Measurements from ENCODE around the gene GREB1.

The GREB1 gene

GRCh38 chr2:11633923-11634478, 100.2 kb downstream of the GREB1 start:
- no peaks in the 10 kb centered on the region for H3K27me3 ChIP-seq (ENCODE audit: control insufficient read depth, insufficient read depth, low read length)
- no peaks in the 10 kb centered on the region for H3K4me1 ChIP-seq (ENCODE audit: control insufficient read depth, insufficient read depth, low read length)
- no peak overlapping the region for H3K27ac ChIP-seq (ENCODE audit: low read depth, low read length)
- no peak overlapping the region for H3K9ac ChIP-seq (ENCODE audit: low read length)
- H3K36me3 ChIP-seq (ENCODE audit: control insufficient read depth, insufficient read depth, low read length), result peaks cover 74% of the 10 kb centered on the region
- no peaks in the 10 kb centered on the region for H3K9me3 ChIP-seq (ENCODE audit: control insufficient read depth, insufficient read depth, low read depth, low read length)
- H3K4me3 ChIP-seq (ENCODE audit: low read depth, low read length), result no peak overlapping the region

GRCh38 chr2:11634584-11634983, 100.7 kb downstream of the GREB1 start:
- Histone ChIP-seq H3K27ac (ENCODE audit: low read depth, low read length) (no peak overlapping the region), H3K36me3 (ENCODE audit: control insufficient read depth, insufficient read depth, low read length) (peaks cover 73% of the 10 kb centered on the region), H3K9ac (ENCODE audit: low read length) (no peak overlapping the region), H3K4me3 (ENCODE audit: low read depth, low read length) (no peak overlapping the region), H3K9me3 (ENCODE audit: control insufficient read depth, insufficient read depth, low read depth, low read length) (no peaks in the 10 kb centered on the region), H3K4me1 (ENCODE audit: control insufficient read depth, insufficient read depth, low read length) (no peaks in the 10 kb centered on the region), H3K27me3 (ENCODE audit: control insufficient read depth, insufficient read depth, low read length) (no peaks in the 10 kb centered on the region)

- Histone ChIP-seq H3K4me1 (ENCODE audit: control insufficient read depth, insufficient read depth, low read length) (no peaks in the 10 kb centered on the region), H3K36me3 (ENCODE audit: control insufficient read depth, insufficient read depth, low read length) (peaks cover 73% of the 10 kb centered on the region), H3K27me3 (ENCODE audit: control insufficient read depth, insufficient read depth, low read length) (no peaks in the 10 kb centered on the region), H3K9ac (ENCODE audit: low read length) (no peak overlapping the region), H3K4me3 (ENCODE audit: low read depth, low read length) (no peak overlapping the region), H3K9me3 (ENCODE audit: control insufficient read depth, insufficient read depth, low read depth, low read length) (no peaks in the 10 kb centered on the region), H3K27ac (ENCODE audit: low read depth, low read length) (no peak overlapping the region)
Observed at GRCh38 chr2:11635141-11635540, 101.3 kb downstream of the GREB1 start.

GRCh38 chr2:11636593-11637295, 102.9 kb downstream of the GREB1 start:
- no peak overlapping the region for H3K9ac ChIP-seq (ENCODE audit: low read length)
- no peaks in the 10 kb centered on the region for H3K9me3 ChIP-seq (ENCODE audit: control insufficient read depth, insufficient read depth, low read depth, low read length)
- H3K4me3 ChIP-seq (ENCODE audit: low read depth, low read length), result no peak overlapping the region
- H3K27ac ChIP-seq (ENCODE audit: low read depth, low read length), result no peak overlapping the region
- peaks cover 69% of the 10 kb centered on the region for H3K36me3 ChIP-seq (ENCODE audit: control insufficient read depth, insufficient read depth, low read length)
- H3K4me1 ChIP-seq (ENCODE audit: control insufficient read depth, insufficient read depth, low read length), result no peaks in the 10 kb centered on the region
- no peaks in the 10 kb centered on the region for H3K27me3 ChIP-seq (ENCODE audit: control insufficient read depth, insufficient read depth, low read length)

GRCh38 chr2:11637546-11637945, 103.7 kb downstream of the GREB1 start:
- no peak overlapping the region for H3K4me3 ChIP-seq (ENCODE audit: low read depth, low read length)

GRCh38 chr2:11639503-11639902, 105.7 kb downstream of the GREB1 start:
- H3K36me3 ChIP-seq (ENCODE audit: control insufficient read depth, insufficient read depth, low read length), result peaks cover 60% of the 10 kb centered on the region
- H3K4me1 ChIP-seq (ENCODE audit: control insufficient read depth, insufficient read depth, low read length), result no peaks in the 10 kb centered on the region
- H3K4me3 ChIP-seq (ENCODE audit: low read depth, low read length), result no peak overlapping the region
- H3K9me3 ChIP-seq (ENCODE audit: control insufficient read depth, insufficient read depth, low read depth, low read length), result no peaks in the 10 kb centered on the region
- no peaks in the 10 kb centered on the region for H3K27me3 ChIP-seq (ENCODE audit: control insufficient read depth, insufficient read depth, low read length)
- no peak overlapping the region for H3K9ac ChIP-seq (ENCODE audit: low read length)
- H3K27ac ChIP-seq (ENCODE audit: low read depth, low read length), result no peak overlapping the region

More at GRCh38 chr2:11637546-11637945, 103.7 kb downstream of the GREB1 start:
- Histone ChIP-seq H3K4me1 (ENCODE audit: control insufficient read depth, insufficient read depth, low read length) (no peaks in the 10 kb centered on the region), H3K9ac (ENCODE audit: low read length) (no peak overlapping the region), H3K36me3 (ENCODE audit: control insufficient read depth, insufficient read depth, low read length) (peaks cover 63% of the 10 kb centered on the region), H3K9me3 (ENCODE audit: control insufficient read depth, insufficient read depth, low read depth, low read length) (no peaks in the 10 kb centered on the region), H3K27ac (ENCODE audit: low read depth, low read length) (no peak overlapping the region), H3K27me3 (ENCODE audit: control insufficient read depth, insufficient read depth, low read length) (no peaks in the 10 kb centered on the region)

- H3K27ac ChIP-seq (ENCODE audit: low read depth, low read length), result no peak overlapping the region
- no peaks in the 10 kb centered on the region for H3K9me3 ChIP-seq (ENCODE audit: control insufficient read depth, insufficient read depth, low read depth, low read length)
- no peaks in the 10 kb centered on the region for H3K27me3 ChIP-seq (ENCODE audit: control insufficient read depth, insufficient read depth, low read length)
- H3K4me3 ChIP-seq (ENCODE audit: low read depth, low read length), result no peak overlapping the region
- no peaks in the 10 kb centered on the region for H3K4me1 ChIP-seq (ENCODE audit: control insufficient read depth, insufficient read depth, low read length)
- peaks cover 54% of the 10 kb centered on the region for H3K36me3 ChIP-seq (ENCODE audit: control insufficient read depth, insufficient read depth, low read length)
- H3K9ac ChIP-seq (ENCODE audit: low read length), result no peak overlapping the region
Observed at GRCh38 chr2:11640132-11640531, 106.3 kb downstream of the GREB1 start.

- H3K9ac ChIP-seq (ENCODE audit: low read length), result no peak overlapping the region
- no peak overlapping the region for H3K27ac ChIP-seq (ENCODE audit: low read depth, low read length)
- no peaks in the 10 kb centered on the region for H3K9me3 ChIP-seq (ENCODE audit: control insufficient read depth, insufficient read depth, low read depth, low read length)
- no peak overlapping the region for H3K4me3 ChIP-seq (ENCODE audit: low read depth, low read length)
- no peaks in the 10 kb centered on the region for H3K4me1 ChIP-seq (ENCODE audit: control insufficient read depth, insufficient read depth, low read length)
- H3K36me3 ChIP-seq (ENCODE audit: control insufficient read depth, insufficient read depth, low read length), result peaks cover 41% of the 10 kb centered on the region
- H3K27me3 ChIP-seq (ENCODE audit: control insufficient read depth, insufficient read depth, low read length), result no peaks in the 10 kb centered on the region
Observed at GRCh38 chr2:11642972-11643371, 109.1 kb downstream of the GREB1 start.

GRCh38 chr2:11644293-11644692, 110.4 kb downstream of the GREB1 start:
- Histone ChIP-seq H3K27ac (ENCODE audit: low read depth, low read length) (no peak overlapping the region), H3K9ac (ENCODE audit: low read length) (no peak overlapping the region), H3K36me3 (ENCODE audit: control insufficient read depth, insufficient read depth, low read length) (peaks cover 33% of the 10 kb centered on the region), H3K4me1 (ENCODE audit: control insufficient read depth, insufficient read depth, low read length) (no peaks in the 10 kb centered on the region), H3K27me3 (ENCODE audit: control insufficient read depth, insufficient read depth, low read length) (no peaks in the 10 kb centered on the region), H3K9me3 (ENCODE audit: control insufficient read depth, insufficient read depth, low read depth, low read length) (no peaks in the 10 kb centered on the region), H3K4me3 (ENCODE audit: low read depth, low read length) (no peak overlapping the region)

- no peak overlapping the region for H3K9ac ChIP-seq (ENCODE audit: low read length)
- H3K27ac ChIP-seq (ENCODE audit: low read depth, low read length), result no peak overlapping the region
- no peak overlapping the region for H3K4me3 ChIP-seq (ENCODE audit: low read depth, low read length)
- no peaks in the 10 kb centered on the region for H3K27me3 ChIP-seq (ENCODE audit: control insufficient read depth, insufficient read depth, low read length)
- peaks cover 13% of the 10 kb centered on the region for H3K36me3 ChIP-seq (ENCODE audit: control insufficient read depth, insufficient read depth, low read length)
- no peaks in the 10 kb centered on the region for H3K9me3 ChIP-seq (ENCODE audit: control insufficient read depth, insufficient read depth, low read depth, low read length)
- H3K4me1 ChIP-seq (ENCODE audit: control insufficient read depth, insufficient read depth, low read length), result no peaks in the 10 kb centered on the region
Observed at GRCh38 chr2:11646530-11646929, 112.7 kb downstream of the GREB1 start.

GRCh38 chr2:11647834-11648600, 114.2 kb downstream of the GREB1 start:
- no peaks in the 10 kb centered on the region for H3K9me3 ChIP-seq (ENCODE audit: control insufficient read depth, insufficient read depth, low read depth, low read length)
- no peaks in the 10 kb centered on the region for H3K4me1 ChIP-seq (ENCODE audit: control insufficient read depth, insufficient read depth, low read length)
- H3K27ac ChIP-seq (ENCODE audit: low read depth, low read length), result no peak overlapping the region
- H3K9ac ChIP-seq (ENCODE audit: low read length), result no peak overlapping the region
- H3K36me3 ChIP-seq (ENCODE audit: control insufficient read depth, insufficient read depth, low read length), result peaks cover 9% of the 10 kb centered on the region
- no peaks in the 10 kb centered on the region for H3K27me3 ChIP-seq (ENCODE audit: control insufficient read depth, insufficient read depth, low read length)
- no peak overlapping the region for H3K4me3 ChIP-seq (ENCODE audit: low read depth, low read length)

Data from HUES6 (cell line).